B cell (primary cell): ENCODE results near the gene RNF157. TPM values are rescaled to one million over a fixed set of nuclear protein-coding genes. Genes with fewer than 3 reads are reported as not detected.

Experiments
- ATAC-seq: fragments of 200-7000 bp; cut with Tn5 transposase; one replicate; pipeline ENCODE4 v1.10.0; 2021; ENCODE audit warnings: low read depth, mild to moderate bottlenecking, moderate number of reproducible peaks, moderate library complexity
- CTCF ChIA-PET: fragments of 350-600 bp; sonication (Branson Sonifier 250); formaldehyde crosslinking; loops from one replicate; lab custom pipeline; 2021; ENCODE audit warnings: antibody characterized with exemption, inconsistent platforms; lab: Charles Lee
- POLR2A ChIA-PET: fragments of 350-600 bp; sonication (Branson Sonifier 250); formaldehyde crosslinking; loops from one replicate; lab custom pipeline; 2021; ENCODE audit warnings: antibody characterized with exemption; lab: Charles Lee
- DNase-seq: peaks from one replicate; pipeline ENCODE4 v3.0.0; 2013
- H2AFZ ChIP-seq: 2 replicates; pipeline ENCODE4 v1.6.1; 2012; ENCODE audit warnings: mild to moderate bottlenecking, low read depth, low read length; ENCODE audit not compliant: insufficient read depth, poor library complexity, severe bottlenecking
- H3K27ac ChIP-seq, 2 donors: 1 replicate in 1 of 2; 2 replicates in 1 of 2; pipeline ENCODE4 v1.5.1; 2012 to 2013; ENCODE audit warnings: low read length in 2 of 2, mild to moderate bottlenecking in 2 of 2, moderate library complexity in 1 of 2
- H3K27me3 ChIP-seq, 4 experiments: fragments of 200-600 bp in 1 of 4; sonication (generic) in 1 of 4; replicated peaks in 1 of 4; 1 replicate in 2 of 4; 2 replicates in 2 of 4; pipeline versions ENCODE4 v1.6.1 to v1.7.0; 2013 to 2016; ENCODE audit warnings: low read length in 3 of 4, mild to moderate bottlenecking in 2 of 4, mixed read lengths in 1 of 4, moderate library complexity in 1 of 4; ENCODE audit not compliant: insufficient read depth in 4 of 4, control insufficient read depth in 3 of 4; ENCODE audit errors: control extremely low read depth in 1 of 4
- H3K36me3 ChIP-seq, 2 experiments: replicated peaks in 1 of 2; 1 replicate in 1 of 2; 2 replicates in 1 of 2; pipeline versions ENCODE4 v1.6.1 to v1.7.1; 2013; ENCODE audit warnings: low read length in 1 of 2; ENCODE audit not compliant: insufficient read depth in 2 of 2, control insufficient read depth in 1 of 2; ENCODE audit errors: control extremely low read depth in 1 of 2, extremely low read depth in 1 of 2
- H3K4me1 ChIP-seq, 2 donors: fragments of 200-600 bp in 1 of 2; sonication (generic) in 1 of 2; 1 replicate in 1 of 2; 2 replicates in 1 of 2; pipeline versions ENCODE4 v1.5.1 to v1.6.1; 2013 to 2017; ENCODE audit warnings: low read length in 2 of 2; ENCODE audit not compliant: control insufficient read depth in 2 of 2, insufficient read depth in 2 of 2
- H3K4me2 ChIP-seq: replicated peaks from 2 replicates; pipeline ENCODE3; 2012; ENCODE audit warnings: mild to moderate bottlenecking, low read depth, low read length; ENCODE audit not compliant: poor library complexity, severe bottlenecking
- H3K4me3 ChIP-seq, 5 experiments: fragments of 200-600 bp in 1 of 5; sonication (generic) in 1 of 5; 1 replicate in 3 of 5; 2 replicates in 2 of 5; pipeline versions ENCODE4 v1.5.1 to v1.7.0; 2011 to 2016; ENCODE audit warnings: low read length in 4 of 5, mild to moderate bottlenecking in 4 of 5, low read depth in 2 of 5, control low read depth in 1 of 5, moderate library complexity in 1 of 5; ENCODE audit not compliant: insufficient read depth in 1 of 5; ENCODE audit errors: control extremely low read depth in 1 of 5, extremely low read depth in 1 of 5
- H3K79me2 ChIP-seq: fragments of 200-600 bp; sonication (generic); one replicate; pipeline ENCODE4 v1.6.0; 2016; ENCODE audit warnings: low read length; ENCODE audit not compliant: control insufficient read depth, insufficient read depth
- H3K9ac ChIP-seq: fragments of 200-600 bp; sonication (generic); 2 replicates; pipeline ENCODE4 v1.6.1; 2017; ENCODE audit warnings: mild to moderate bottlenecking, low read length, moderate library complexity
- H3K9me3 ChIP-seq, 3 donors: one replicate each; pipeline versions ENCODE4 v1.6.1 to v1.7.1; 2013; ENCODE audit warnings: low read length in 2 of 3; ENCODE audit not compliant: control insufficient read depth in 2 of 3, insufficient read depth in 1 of 3; ENCODE audit errors: control extremely low read depth in 1 of 3
- H4K20me1 ChIP-seq: 2 replicates; pipeline ENCODE4 v1.6.0; 2012; ENCODE audit warnings: mild to moderate bottlenecking, low read length; ENCODE audit not compliant: insufficient read depth, control insufficient read depth, poor library complexity, severe bottlenecking
- H3K27ac Mint-ChIP-seq: one replicate; pipeline ENCODE4 v1.8.0; 2021; ENCODE audit warnings: mixed read lengths
- H3K27me3 Mint-ChIP-seq: one replicate; pipeline ENCODE4 v1.8.0; 2021; ENCODE audit warnings: mixed read lengths
- H3K4me1 Mint-ChIP-seq: one replicate; pipeline ENCODE4 v1.8.0; 2021; ENCODE audit warnings: mixed read lengths
- H3K4me3 Mint-ChIP-seq: one replicate; pipeline ENCODE4 v1.8.0; 2021; ENCODE audit warnings: mixed read lengths
- H3K9me3 Mint-ChIP-seq: one replicate; pipeline ENCODE4 v1.8.0; 2022; ENCODE audit warnings: mixed read lengths; ENCODE audit not compliant: insufficient read depth
- CTCF ChIP-seq: fragments of 200-600 bp; IDR thresholded peaks from one replicate; pipeline ENCODE4 v1.8.0; 2022; ENCODE audit warnings: antibody characterized with exemption, mild to moderate bottlenecking
- EZH2 ChIP-seq: IDR thresholded peaks from 2 replicates; pipeline ENCODE4 v1.6.1; 2012; ENCODE audit warnings: borderline replicate concordance, low read depth, mild to moderate bottlenecking, moderate library complexity, low read length; ENCODE audit not compliant: insufficient read depth, poor library complexity, severe bottlenecking
- WGBS: methylation state at CpG from one replicate; pipeline ENCODE4 v1.1.5; 2013; ENCODE audit warnings: missing lambda C conversion rate; ENCODE audit not compliant: insufficient coverage; 5-methylcytosine and 5-hydroxymethylcytosine counted together
- intact Hi-C: fragments of 100-400 bp; cut with micrococcal nuclease; formaldehyde crosslinking; loops from one replicate; pipeline ENCODE4 v1.10.0; 2022
- polyA plus RNA-seq: library from polyadenylated mRNA; depleted of rRNA; stranded (reverse); fragments of >200 nt; gene quantifications from 2 replicates; pipeline ENCODE4 v1.2.3, GENCODE V29; 2012
- total RNA-seq, 2 donors: library from RNA; stranded (reverse); fragments of 120-200 nt in 1 of 2; gene quantifications; 1 replicate in 1 of 2; 2 replicates in 1 of 2; pipeline versions ENCODE4 v1.2.3 to v1.2.4, GENCODE V29; 2013 to 2022

Gene RNF157
- total and polyA plus RNA-seq, 2 donors (not counting 1 experiment from before 2014, with no cell fraction given): 0.54 to 1.2 TPM

GRCh38 chr17:76236603-76237002 is 3.7 kb downstream of the RNF157 start:
- Histone ChIP-seq H2AFZ (no peak overlapping the region), H4K20me1 (no peaks in the 10 kb centered on the region), H3K27ac (no peak overlapping the region), H3K4me3 (no peak overlapping the region), H3K27me3 (peaks cover 0 to 19% (median 9%) of the 10 kb centered on the region in 4 experiments), H3K36me3 (no peaks in the 10 kb centered on the region), H3K4me2 (no peak overlapping the region), H3K9ac (no peak overlapping the region), H3K9me3 (peaks cover 0 to 5% (median 1%) of the 10 kb centered on the region in 3 donors), H3K79me2 (no peaks in the 10 kb centered on the region), H3K4me1 (peaks cover 16% of the 10 kb centered on the region in 2 donors)
- ChIA-PET CTCF (no interaction called here), POLR2A (no interaction called here)
- Mint-ChIP-seq H3K4me3 (no peak overlapping the region), H3K9me3 (no peaks in the 10 kb centered on the region), H3K4me1 (peaks cover 11% of the 10 kb centered on the region), H3K27ac (no peak overlapping the region), H3K27me3 (peaks cover 15% of the 10 kb centered on the region)
- ATAC-seq (no peak), DNase-seq (no peak)
- intact Hi-C loops: no loop called here
- TF ChIP-seq CTCF (no peak), EZH2 (no peak)

GRCh38 chr17:76235883-76236282 is 4.4 kb downstream of the RNF157 start:
- ChIA-PET POLR2A (no interaction called here), CTCF (interaction anchor here (0.9 kb wide), 1 partner anchor 44 kb away, joined by 4 read pairs; no protein-coding TSS in a partner anchor)
- H3K4me3 Mint-ChIP-seq: no peak overlapping the region
- Histone ChIP-seq H3K36me3 (no peaks in the 10 kb centered on the region), H3K4me3 (no peak overlapping the region), H3K27me3 (peaks cover 0 to 12% (median 6%) of the 10 kb centered on the region in 4 experiments), H4K20me1 (no peaks in the 10 kb centered on the region), H3K4me1 (peaks cover 8 to 9% of the 10 kb centered on the region in 2 donors), H3K9me3 (peaks cover 0 to 2% (median 1%) of the 10 kb centered on the region in 3 donors), H3K79me2 (no peaks in the 10 kb centered on the region), H2AFZ (no peak overlapping the region), H3K27ac (no peak overlapping the region), H3K4me2 (no peak overlapping the region), H3K9ac (no peak overlapping the region)
- no peak overlapping the region for H3K27ac Mint-ChIP-seq
- H3K27me3 Mint-ChIP-seq: peaks cover 9% of the 10 kb centered on the region
- H3K9me3 Mint-ChIP-seq: no peaks in the 10 kb centered on the region
- no peak for TF ChIP-seq CTCF
- ATAC-seq: no peak
- WGBS: no CpG with 5 or more reads among the region's 2 CpGs
- no peak for DNase-seq
- intact Hi-C loops: no loop called here
- H3K4me1 Mint-ChIP-seq: peaks cover 4% of the 10 kb centered on the region
